Measurements from ENCODE around the gene GABPA.
A peak's percentile ranks its signal among the peaks of the same experiment; 100 is the strongest.
"Not testable (repeated sequence)": the region's sequence is repeated elsewhere in the genome, so short reads cannot be mapped to it uniquely, and the experiment has no call there.

The GABPA gene

DNA sequence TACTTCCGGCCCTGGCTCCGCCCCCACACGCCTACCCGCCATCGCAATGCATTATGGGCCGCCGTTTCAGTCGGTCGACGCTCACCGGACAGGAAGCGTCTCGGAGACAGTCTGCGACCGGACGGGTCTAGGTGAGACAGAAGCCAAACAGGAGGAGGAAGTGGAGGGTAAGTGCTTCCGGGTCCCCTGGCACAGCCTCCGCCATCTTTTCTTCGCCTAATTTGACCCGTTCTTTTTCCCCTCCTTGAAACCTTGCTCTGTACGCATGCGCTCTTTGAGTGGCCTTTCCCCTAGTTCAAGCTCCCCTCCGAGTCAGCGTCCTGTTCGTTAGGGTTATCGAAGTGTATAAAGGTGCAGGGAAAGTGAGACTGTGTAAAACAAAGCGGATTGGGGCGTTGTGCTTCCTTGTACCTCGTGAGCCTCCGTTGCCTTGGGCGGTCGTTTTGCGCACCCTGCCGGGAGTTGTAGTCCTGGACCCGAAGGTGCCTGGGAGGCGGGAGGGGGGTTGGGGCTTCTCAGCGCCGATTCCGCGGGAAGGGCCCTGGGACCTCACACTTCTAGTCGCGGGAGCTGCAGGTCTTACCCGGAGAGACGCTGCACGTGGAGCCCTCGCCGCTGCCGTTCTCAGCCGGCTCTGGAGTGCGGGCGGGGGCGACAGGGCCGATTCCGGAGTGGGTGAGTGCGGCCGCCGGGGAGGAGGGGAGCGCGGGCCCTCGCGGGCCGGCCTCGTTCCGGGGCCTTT, at the start of gene GABPA, which contains the start of gene ATP5PF:
GABPA (plus strand) TSS at position 69 of the 742 bp plus-strand sequence. CDS start 6,627 bp downstream, outside the sequence.
ATP5PF (minus strand) TSS at position 1 of the 742 bp plus-strand sequence. CDS start 5,110 bp downstream, outside the sequence.
- peak; percentile 99 for DNase-seq

- no peak for DNase-seq
Measured at GRCh38 chr21:25687787-25688186, 47.0 kb upstream of the GABPA start.

GRCh38 chr21:25688275-25689155, 46.3 kb upstream of the GABPA start:
- DNase-seq, result no peak

DNA sequence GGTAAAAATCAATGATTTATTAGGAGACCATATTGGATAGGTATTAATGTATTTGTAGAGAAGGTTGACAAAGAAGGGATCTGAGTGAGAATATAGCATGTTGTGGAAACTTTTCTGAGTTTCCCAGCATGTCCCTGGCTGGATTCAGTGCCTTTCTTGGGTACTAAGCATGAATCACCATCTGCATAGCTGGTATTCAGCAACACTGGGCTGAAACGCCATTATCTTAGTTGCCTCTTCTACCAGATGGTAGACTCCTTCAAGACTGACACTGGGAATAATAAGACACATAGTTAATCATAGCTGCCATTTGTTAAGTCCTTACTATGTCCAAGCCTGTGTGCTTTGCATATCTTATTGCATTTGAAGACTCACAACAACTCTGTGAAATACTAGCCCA, 45.5 kb upstream of the GABPA start:
- peak; percentile 16 to 85 for DNase-seq

DNA sequence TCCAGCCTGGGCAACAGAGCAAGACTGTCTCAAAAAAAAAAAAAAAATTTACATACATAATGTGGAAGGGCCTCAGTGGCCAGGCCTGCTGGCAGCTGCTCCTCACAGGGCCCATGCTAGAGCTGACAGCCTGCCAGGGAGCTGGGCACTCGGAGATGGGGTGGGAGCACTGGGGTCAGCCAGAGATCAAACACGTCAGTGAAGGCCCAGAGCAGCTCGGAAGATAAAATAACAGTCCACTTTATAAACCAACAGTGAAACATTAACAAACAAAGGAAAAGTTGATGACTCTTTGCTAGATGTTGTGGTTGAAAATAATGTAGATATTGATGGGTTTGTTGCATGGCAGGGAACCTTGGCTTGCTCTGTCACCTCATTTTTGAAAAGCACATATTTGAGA, 42.8 kb upstream of the GABPA start:
- DNase-seq, result no peak

DNA sequence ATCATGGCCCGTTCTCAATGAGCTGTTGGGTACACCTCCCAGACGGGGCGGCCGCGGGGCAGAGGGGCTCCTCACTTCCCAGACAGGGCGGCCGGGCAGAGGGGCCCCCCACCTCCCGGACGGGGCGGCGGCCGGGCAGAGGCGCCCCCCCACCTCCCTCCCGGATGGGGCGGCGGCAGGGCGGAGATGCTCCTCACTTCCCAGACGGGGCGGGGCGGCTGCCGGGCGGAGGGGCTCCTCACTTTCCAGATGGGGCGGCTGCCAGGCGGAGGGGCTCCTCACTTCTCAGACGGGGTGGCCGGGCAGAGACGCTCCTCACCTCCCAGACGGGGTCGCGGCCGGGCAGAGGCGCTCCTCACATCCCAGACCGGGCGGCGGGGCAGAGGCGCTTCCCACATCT, 39.3 kb upstream of the GABPA start:
- not testable (repeated sequence) for DNase-seq

GRCh38 chr21:25700741-25701140, 34.0 kb upstream of the GABPA start:
- no peak for DNase-seq

- no peak for DNase-seq
Measured at GRCh38 chr21:25701529-25701928, 33.2 kb upstream of the GABPA start.

GRCh38 chr21:25708467-25709065, 26.2 kb upstream of the GABPA start:
- DNase-seq, result peak; percentile 15 to 54

DNA sequence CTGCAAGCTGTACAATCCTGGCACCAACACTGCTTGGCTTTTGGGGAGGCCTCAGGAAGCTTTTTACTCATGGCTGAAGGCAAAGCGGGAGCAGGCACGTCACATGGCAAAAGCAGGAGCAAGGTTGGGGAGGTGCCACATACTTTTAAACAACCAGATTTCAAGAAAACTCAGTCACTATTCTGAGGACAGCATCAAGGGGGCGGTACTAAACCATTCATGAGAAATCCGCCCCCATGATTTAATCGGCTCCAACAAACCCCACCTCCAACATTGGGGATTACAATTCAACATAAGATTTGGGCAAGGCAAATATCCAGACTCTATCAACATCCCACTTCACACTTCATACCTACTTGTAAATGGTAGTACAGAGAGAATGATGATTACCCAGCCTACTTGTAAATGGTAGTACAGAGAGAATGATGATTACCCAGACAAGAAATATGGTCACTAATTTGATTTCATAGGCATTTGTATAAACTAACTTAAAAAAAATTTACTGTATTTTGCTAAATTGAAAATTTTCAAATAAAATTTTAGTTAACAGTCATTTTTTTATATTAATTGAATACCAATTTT, 25.0 kb upstream of the GABPA start:
- DNase-seq, result no peak

GRCh38 chr21:25710550-25710949, 24.2 kb upstream of the GABPA start:
- DNase-seq, result no peak

DNA sequence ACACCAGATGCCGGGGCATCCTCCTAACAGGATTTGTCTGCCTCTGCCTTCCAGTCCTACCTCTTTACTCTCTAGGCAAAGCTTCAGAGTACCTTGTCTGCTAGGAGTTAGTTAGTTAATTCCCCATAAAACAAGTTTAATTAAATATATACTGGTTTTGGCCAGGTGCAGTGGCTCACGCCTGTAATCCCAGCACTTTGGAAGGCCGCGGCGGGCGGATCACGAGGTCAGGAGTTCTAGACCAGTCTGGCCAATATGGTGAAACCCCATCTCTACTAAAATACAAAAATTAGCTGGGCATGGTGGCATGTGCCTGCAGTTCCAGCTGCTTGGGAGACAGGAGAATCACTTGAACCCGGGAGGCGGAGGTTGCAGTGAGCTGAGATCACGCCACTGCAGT, 20.7 kb upstream of the GABPA start:
- DNase-seq, result not testable (repeated sequence)

DNA sequence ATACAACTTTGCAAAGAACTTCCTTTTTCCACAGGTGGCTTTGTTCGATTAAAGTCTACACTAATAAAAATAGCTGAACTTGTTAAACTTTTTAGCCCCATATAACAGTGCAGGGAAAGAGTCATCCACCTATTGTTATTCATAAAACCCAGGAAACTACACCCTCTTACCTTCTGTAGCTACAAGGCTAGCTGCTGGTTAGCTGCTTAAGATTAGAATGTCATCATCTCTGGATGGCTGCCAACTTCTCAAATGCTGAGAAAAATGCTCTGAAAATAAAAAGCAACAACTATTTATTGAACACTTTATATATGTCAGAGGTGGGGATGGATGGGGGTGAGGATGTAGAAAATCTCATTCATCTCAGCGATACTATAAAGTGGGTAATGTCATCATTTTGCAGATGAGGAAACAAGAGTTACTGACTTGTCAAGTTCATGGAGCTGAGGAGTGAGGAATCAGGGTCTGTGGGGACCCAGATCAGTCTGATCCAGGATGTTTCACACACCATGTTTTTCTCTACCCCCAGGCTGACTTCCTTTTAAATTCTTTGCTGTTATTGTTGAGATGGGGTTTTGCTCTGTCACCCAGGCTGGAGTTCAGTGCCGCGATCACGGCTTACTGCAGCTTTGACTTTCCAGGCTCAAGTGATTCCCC, 17.2 kb upstream of the GABPA start:
- DNase-seq, result no peak

DNA sequence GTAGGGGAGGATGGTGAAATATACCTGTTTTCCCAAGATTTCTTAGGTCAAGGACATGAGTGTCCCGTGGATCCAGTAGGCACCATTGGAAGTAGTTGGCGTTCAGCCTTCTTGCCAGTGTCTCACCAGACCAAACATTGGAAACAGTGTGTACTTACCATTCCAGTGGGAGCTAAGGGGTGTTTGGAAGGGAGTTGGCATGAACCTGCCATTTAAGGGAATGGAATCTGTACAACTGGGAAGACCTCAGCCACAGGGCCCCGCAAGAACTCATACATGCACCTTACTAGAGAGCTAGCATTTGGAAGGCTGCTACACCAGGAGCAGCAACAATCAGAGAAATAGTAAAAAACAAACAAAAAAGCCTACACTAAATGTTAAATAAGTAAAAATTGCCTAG, 12.8 kb upstream of the GABPA start:
- DNase-seq, result no peak

DNA sequence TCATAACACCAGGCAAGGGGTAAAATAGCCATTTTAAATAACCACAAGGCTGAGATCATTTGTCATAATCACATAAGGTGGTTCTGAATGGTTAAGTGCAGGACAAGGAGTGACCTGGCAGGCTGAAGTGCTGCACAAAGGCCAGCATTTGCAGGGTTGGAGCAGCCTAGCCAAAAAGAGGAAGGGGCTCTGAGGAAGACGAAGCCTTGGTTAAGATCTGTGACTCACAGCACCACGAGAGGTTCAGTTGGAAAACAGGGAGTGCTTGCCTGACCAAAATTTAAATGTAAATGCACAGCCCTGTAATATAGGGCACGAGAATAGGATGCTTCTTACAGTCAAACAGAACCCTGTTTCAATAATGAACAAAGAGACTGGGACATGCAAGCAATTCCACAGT, 12.1 kb upstream of the GABPA start:
- DNase-seq, result no peak

GRCh38 chr21:25732091-25732760, 2.5 kb upstream of the GABPA start:
- no peak for DNase-seq

- peak in 1 of 2 experiments; percentile 41 for DNase-seq
Measured at GRCh38 chr21:25733859-25734653, 716 bp upstream of the GABPA start.

GRCh38 chr21:25734654-25734903, 193 bp upstream of the GABPA start:
- DNase-seq, result no peak

GRCh38 chr21:25735646-25736597, 1.1 kb downstream of the GABPA start:
- DNase-seq, result peak; percentile 89 to 93

DNA sequence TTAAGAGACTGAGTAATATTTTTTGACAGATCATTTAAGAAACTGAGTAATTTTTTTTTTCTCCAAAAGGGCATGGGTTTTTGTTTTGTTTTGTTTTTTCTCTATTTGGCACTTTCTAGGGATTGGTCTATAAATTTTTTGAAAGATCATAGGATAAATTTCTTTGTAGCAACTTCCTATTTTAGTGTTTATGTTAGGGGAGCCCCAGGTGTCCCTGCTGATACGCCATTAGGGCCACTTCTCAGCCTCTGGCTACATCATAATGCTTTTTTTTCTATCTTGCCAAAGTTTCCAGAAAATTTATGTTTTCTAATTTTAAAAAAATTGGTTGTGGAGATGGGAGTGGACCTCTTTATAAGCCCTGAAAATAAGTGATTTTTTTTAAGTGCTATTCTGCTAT, 2.6 kb downstream of the GABPA start:
- no peak for DNase-seq
